Sigmoid colon (tissue), 7 donors: Measurements from ENCODE around the gene ABCA6. TPM values are rescaled to one million over a fixed set of nuclear protein-coding genes. Genes with fewer than 3 reads are reported as not detected.

Experiments
- DNase-seq: peaks from one replicate; pipeline ENCODE4 v3.0.0-alpha.2; 2019
- H3K27ac ChIP-seq, 4 donors: fragments of 200-600 bp; sonication (generic); one replicate each; pipeline ENCODE4 v1.5.1; 2016 to 2019; ENCODE audit warnings: mild to moderate bottlenecking in 1 of 4
- H3K27me3 ChIP-seq, 3 donors: fragments of 200-600 bp; sonication (generic); one replicate each; pipeline ENCODE4 v1.5.1; 2019; ENCODE audit warnings: mild to moderate bottlenecking in 1 of 3
- H3K36me3 ChIP-seq, 4 donors: fragments of 200-600 bp; sonication (generic); one replicate each; pipeline ENCODE4 v1.5.1; 2016 to 2019
- H3K4me1 ChIP-seq, 4 donors: fragments of 200-600 bp; sonication (generic); one replicate each; pipeline ENCODE4 v1.5.1; 2017 to 2019
- H3K4me3 ChIP-seq, 4 donors: fragments of 200-600 bp; sonication (generic); one replicate each; pipeline ENCODE4 v1.5.1; 2017 to 2019; ENCODE audit warnings: mild to moderate bottlenecking in 2 of 4, moderate library complexity in 1 of 4
- H3K9me3 ChIP-seq, 4 donors: fragments of 200-600 bp in 3 of 4; sonication (generic) in 3 of 4; one replicate each; pipeline versions ENCODE4 v1.5.1 to v1.6.1; 2013 to 2019
- CTCF ChIP-seq, 4 experiments: fragments of 450-650 bp in 3 of 4; fragments of 200-600 bp in 1 of 4; IDR thresholded peaks; one replicate each; pipeline ENCODE4 v1.5.1; 2016 to 2019; ENCODE audit warnings: antibody characterized with exemption in 4 of 4, mild to moderate bottlenecking in 3 of 4, moderate library complexity in 2 of 4
- EP300 ChIP-seq, 4 donors: sonication (generic); formaldehyde crosslinking; IDR thresholded peaks; one replicate each; pipeline ENCODE4 v1.6.1; 2017; ENCODE audit warnings: antibody characterized with exemption in 4 of 4
- POLR2A ChIP-seq, 2 donors: fragments of 450-650 bp; IDR thresholded peaks; one replicate each; pipeline ENCODE4 v1.6.1; 2016; ENCODE audit warnings: antibody characterized with exemption in 2 of 2, mild to moderate bottlenecking in 2 of 2, moderate library complexity in 2 of 2
- POLR2AphosphoS5 ChIP-seq, 4 donors: sonication (generic); formaldehyde crosslinking; IDR thresholded peaks; one replicate each; pipeline ENCODE4 v1.6.1; 2017; ENCODE audit warnings: antibody characterized with exemption in 4 of 4
- WGBS, 2 donors: extraction: QIAGEN DNeasy Blood & Tissue Kit; methylation state at CpG; one replicate each; pipeline ENCODE4 v1.1.7; 2013; 5-methylcytosine and 5-hydroxymethylcytosine counted together
- intact Hi-C: fragments of 100-400 bp; cut with DNase I; formaldehyde crosslinking; loops from one replicate; pipeline ENCODE4 v1.15.1; 2023
- polyA plus RNA-seq, 3 donors: library from polyadenylated mRNA; stranded (reverse); fragments of 200-250 nt; gene quantifications; one replicate each; pipeline ENCODE4 v1.2.3, GENCODE V29; 2013
- total RNA-seq, 4 donors: library from RNA; depleted of rRNA; stranded (reverse); fragments of >200 nt; gene quantifications; one replicate each; pipeline ENCODE4 v1.1.0, GENCODE V29; 2016
- donor health status: healthy with polysubstance abuse.
- donor health status: Bipolar disorder and iron deficiency.
- donor health status: healthy.

ABCA6 gene
- total and polyA plus RNA-seq, 7 donors: 1.6 to 111 (median 31.0) TPM

DNA sequence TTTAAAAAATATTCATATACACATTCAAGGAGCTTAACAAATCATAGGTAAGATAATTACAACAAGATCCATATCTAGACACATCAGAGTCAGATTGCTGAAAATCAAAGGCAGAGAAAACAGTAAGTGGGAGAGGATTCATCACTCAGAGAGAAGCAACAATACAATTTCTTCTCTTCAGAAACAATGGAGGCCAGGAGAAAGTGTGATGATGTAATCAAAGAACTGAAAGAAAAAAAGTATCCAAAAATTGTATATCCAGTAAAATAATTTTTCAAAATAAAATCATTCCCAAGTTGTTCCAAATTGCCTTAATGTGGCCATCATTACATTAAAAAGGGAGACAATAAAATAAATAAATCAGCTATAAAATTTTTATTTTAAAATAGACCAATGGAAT, 17.7 kb upstream of the ABCA6 start:
- TF ChIP-seq POLR2A (IDR thresholded peaks at IDR 0.05) (no peak), CTCF (IDR thresholded peaks at IDR 0.05) (no peak), POLR2AphosphoS5 (IDR thresholded peaks at IDR 0.05) (no peak), EP300 (IDR thresholded peaks at IDR 0.05) (no peak)
- DNase-seq: no peak
- Histone ChIP-seq H3K4me1 (no peaks in the 10 kb centered on the region), H3K27ac (no peak overlapping the region), H3K4me3 (no peak overlapping the region), H3K9me3 (no peaks in the 10 kb centered on the region), H3K36me3 (no peaks in the 10 kb centered on the region), H3K27me3 (no peaks in the 10 kb centered on the region)
- intact Hi-C loops: no loop called here

- no peaks in the 10 kb centered on the region for H3K27me3 ChIP-seq
- TF ChIP-seq CTCF (IDR thresholded peaks at IDR 0.05) (no peak), POLR2A (IDR thresholded peaks at IDR 0.05) (no peak), POLR2AphosphoS5 (IDR thresholded peaks at IDR 0.05) (no peak), EP300 (IDR thresholded peaks at IDR 0.05) (no peak)
- intact Hi-C loops: no loop called here
- H3K36me3 ChIP-seq: no peaks in the 10 kb centered on the region
- H3K4me3 ChIP-seq: no peak overlapping the region
- DNase-seq: no peak
- H3K4me1 ChIP-seq: no peaks in the 10 kb centered on the region
- no peak overlapping the region for H3K27ac ChIP-seq
- H3K9me3 ChIP-seq: no peaks in the 10 kb centered on the region
- WGBS, 2 donors: 93% methylated on average over 2 of the region's 2 CpGs
Observed at GRCh38 chr17:69154267-69154666, 12.6 kb upstream of the ABCA6 start.

GRCh38 chr17:69150333-69150732, 8.6 kb upstream of the ABCA6 start:
- H3K36me3 ChIP-seq: peaks cover 0 to 7% (median 0%) of the 10 kb centered on the region in 4 donors
- TF ChIP-seq CTCF (IDR thresholded peaks at IDR 0.05): no peak
- TF ChIP-seq POLR2AphosphoS5 (IDR thresholded peaks at IDR 0.05): no peak
- no peak for TF ChIP-seq EP300 (IDR thresholded peaks at IDR 0.05)
- TF ChIP-seq POLR2A (IDR thresholded peaks at IDR 0.05): no peak
- H3K27ac ChIP-seq: no peak overlapping the region

DNA sequence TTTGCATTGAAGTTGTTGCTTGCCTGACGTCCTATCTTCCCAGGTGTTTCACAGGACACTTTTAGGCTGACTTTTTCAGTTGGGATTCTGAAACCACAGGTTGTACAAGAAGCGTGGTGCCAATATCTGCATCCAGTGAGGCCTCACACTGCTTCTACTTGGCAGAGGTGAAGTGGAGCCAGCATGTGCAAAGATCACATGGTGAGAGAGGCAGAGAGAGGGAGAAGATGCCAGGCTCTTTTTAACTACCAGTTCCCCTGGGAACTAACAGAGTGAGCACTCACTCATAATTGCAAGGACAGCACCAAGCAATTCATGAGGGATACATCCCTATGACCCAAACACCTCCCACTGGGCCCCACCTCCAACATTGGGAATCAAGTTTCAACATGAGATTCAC, 5.8 kb upstream of the ABCA6 start:
- H3K27ac ChIP-seq: no peak overlapping the region
- H3K4me1 ChIP-seq: no peaks in the 10 kb centered on the region
- intact Hi-C loops: no loop called here
- H3K27me3 ChIP-seq: no peaks in the 10 kb centered on the region
- H3K4me3 ChIP-seq: no peak overlapping the region
- no peaks in the 10 kb centered on the region for H3K9me3 ChIP-seq
- no peak for TF ChIP-seq EP300 (IDR thresholded peaks at IDR 0.05)
- TF ChIP-seq POLR2AphosphoS5 (IDR thresholded peaks at IDR 0.05): no peak
- no peak for TF ChIP-seq CTCF (IDR thresholded peaks at IDR 0.05)
- TF ChIP-seq POLR2A (IDR thresholded peaks at IDR 0.05): no peak
- peaks cover 0 to 7% (median 0%) of the 10 kb centered on the region in 4 donors for H3K36me3 ChIP-seq
- no peak for DNase-seq
- 87 to 88% methylated on average over 2 of the region's 2 CpGs for WGBS, 2 donors

More at GRCh38 chr17:69150333-69150732, 8.6 kb upstream of the ABCA6 start:
- intact Hi-C loops: no loop called here
- WGBS, 2 donors: 27 to 62% methylated on average over 1 of the region's 1 CpG
- DNase-seq: no peak
- Histone ChIP-seq H3K4me1 (no peaks in the 10 kb centered on the region), H3K27me3 (no peaks in the 10 kb centered on the region), H3K9me3 (no peaks in the 10 kb centered on the region), H3K4me3 (no peak overlapping the region)
